COLO668 (cell line): Measurements from ENCODE around the gene STAC3.

Source experiments
- DNase-seq: peaks from one replicate; lab custom pipeline; 2025; ENCODE audit not compliant: unreplicated experiment; lab: John Stamatoyannopoulos, UW

The STAC3 gene

DNA sequence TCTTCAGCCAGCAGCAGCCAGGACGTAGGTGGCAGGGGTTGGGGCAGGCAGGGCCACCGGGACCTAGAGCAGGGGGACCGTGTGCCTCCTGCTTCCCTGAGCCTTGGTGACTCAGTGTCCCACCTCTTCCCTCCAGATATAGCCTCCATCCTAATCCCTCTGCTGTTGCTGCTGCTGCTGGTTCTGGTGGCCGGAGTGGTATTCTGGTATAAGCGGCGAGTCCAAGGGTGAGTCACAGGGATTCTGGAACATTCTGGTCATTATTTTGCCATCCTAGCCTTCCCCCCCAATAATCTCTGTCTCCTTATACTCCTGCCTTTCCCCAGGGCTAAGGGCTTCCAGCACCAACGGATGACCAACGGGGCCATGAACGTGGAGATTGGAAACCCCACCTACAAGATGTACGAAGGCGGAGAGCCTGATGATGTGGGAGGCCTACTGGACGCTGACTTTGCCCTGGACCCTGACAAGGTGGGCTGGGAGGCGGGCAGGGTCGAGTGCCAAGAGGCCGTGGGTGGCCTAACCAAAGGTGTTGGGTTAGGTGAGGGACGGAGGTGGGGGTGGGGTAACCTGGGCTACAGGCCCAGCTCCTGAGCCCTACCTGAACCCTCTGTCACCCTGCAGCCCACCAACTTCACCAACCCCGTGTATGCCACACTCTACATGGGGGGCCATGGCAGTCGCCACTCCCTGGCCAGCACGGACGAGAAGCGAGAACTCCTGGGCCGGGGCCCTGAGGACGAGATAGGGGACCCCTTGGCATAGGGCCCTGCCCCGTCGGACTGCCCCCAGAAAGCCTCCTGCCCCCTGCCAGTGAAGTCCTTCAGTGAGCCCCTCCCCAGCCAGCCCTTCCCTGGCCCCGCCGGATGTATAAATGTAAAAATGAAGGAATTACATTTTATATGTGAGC, 38.9 kb downstream of the STAC3 start:
- no peak for DNase-seq

DNA sequence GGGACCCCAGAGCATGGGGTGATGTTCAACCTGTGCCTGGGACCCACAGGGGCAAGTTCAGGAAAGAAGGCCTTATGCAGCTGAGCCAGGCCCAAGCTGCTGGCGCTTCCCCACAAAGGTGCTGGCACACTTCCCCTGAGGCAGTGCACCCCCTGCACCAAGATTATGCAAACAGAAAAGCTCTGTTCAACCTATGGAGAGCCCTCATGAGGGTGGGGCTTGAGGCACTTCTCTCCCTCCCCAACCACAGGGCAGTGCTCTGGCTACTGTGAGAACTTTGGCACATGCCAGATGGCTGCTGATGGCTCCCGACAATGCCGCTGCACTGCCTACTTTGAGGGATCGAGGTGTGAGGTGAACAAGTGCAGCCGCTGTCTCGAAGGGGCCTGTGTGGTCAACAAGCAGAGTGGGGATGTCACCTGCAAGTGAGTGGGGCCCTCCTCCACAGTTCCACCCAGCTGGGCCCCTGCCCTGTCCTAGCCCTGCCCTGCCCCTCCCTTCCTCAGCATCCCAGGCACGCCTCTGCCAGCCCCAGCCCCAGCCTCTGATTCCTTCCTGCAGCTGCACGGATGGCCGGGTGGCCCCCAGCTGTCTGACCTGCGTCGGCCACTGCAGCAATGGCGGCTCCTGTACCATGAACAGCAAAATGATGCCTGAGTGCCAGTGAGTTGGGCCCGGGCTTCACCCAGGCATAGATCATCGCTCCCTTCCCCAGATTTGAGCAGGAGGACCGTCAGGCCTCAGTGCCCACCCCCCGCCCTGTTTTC, 39.9 kb downstream of the STAC3 start:
- no peak for DNase-seq

DNA sequence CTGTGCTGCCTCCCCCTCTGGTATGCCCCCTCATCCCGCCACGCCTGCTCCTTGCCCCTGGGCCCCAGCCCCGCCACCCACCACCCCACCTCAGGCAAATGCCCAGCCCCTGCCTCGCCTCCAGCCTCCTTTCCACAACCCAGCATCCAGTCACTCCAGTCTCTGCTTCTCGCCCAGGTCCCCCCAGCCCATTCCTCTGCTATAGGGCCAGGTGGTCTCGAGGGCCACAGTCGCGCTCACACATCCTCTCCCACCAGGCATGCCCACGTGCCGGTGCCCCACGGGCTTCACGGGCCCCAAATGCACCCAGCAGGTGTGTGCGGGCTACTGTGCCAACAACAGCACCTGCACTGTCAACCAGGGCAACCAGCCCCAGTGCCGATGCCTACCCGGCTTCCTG, 40.5 kb downstream of the STAC3 start:
- no peak for DNase-seq

DNA sequence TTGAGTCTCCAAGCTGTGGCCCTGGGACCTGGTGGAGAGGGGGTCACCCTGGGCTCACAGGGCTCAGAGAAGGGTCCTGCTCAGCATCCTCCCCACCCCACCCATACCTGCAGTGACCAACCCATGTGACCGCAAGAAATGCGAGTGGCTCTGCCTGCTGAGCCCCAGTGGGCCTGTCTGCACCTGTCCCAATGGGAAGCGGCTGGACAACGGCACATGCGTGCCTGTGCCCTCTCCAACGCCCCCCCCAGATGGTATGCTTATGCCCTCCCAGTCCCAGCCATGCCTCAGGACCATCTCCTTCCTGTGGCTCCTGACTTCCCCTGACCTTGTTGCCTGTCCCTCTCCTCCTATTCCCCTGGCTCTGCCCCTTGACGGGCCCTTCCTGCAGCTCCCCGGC, 41.1 kb downstream of the STAC3 start:
- no peak for DNase-seq

DNA sequence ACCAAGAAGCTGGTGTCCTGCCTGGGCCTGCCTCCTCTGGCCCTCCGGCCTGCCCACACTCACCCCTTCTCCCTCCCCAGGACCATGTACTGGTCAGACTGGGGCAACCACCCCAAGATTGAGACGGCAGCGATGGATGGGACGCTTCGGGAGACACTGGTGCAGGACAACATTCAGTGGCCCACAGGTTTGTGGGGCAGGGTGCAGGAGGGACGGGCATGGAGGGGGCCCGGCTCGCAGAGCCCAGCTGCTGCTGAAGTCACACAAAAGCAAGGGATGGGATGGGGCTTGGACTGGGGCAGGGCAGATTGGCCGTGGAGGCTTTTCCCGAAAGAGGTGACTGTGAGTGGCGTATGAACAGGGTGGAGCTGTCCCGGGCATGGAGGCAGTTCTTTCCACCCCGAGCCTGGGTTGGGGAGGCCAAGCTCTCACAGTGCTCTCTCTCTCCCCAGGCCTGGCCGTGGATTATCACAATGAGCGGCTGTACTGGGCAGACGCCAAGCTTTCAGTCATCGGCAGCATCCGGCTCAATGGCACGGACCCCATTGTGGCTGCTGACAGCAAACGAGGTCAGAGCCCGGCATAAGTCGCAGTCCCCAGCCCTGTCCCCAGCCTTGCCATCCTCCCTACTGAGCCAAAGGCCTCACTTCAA, 42.2 kb downstream of the STAC3 start:
- DNase-seq, result no peak

DNA sequence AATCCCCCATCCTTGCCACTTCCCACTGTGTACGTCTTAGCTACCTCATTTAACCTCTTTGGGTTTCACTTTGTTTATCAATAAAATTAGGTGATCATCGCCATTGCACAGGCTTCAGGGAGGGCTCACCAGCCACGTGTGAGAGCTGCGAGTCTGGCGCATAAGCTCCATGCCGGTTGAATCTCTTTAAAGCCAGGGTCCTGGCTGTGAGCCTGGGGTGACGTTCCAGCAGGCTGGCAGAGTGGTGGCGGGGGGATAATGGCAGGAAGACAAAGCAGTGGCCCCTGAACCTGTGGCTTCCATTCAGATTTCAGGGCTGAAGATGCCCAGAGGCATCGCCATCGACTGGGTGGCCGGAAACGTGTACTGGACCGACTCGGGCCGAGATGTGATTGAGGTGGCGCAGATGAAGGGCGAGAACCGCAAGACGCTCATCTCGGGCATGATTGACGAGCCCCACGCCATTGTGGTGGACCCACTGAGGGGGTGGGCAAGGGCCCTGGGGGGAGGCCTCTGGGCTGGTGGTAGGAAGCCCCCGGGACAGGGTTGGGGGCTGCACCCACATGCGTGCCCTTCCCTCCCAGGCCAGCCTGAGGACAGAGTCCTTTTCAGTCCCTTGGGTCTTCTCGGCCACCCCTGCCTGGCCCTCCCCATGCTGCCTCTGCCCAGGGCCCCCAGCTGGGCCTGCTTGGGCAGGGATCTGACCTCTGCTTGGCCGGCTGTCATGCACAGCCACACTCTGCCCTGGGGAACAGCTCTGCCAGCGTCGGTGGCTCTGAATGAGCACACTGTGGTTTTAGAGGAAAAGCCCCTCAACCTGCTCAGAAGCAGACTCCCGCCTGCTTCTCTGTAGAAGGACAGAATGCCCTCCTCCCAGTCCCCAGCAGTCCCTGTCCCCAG, 43.0 kb downstream of the STAC3 start:
- DNase-seq, result no peak

DNA sequence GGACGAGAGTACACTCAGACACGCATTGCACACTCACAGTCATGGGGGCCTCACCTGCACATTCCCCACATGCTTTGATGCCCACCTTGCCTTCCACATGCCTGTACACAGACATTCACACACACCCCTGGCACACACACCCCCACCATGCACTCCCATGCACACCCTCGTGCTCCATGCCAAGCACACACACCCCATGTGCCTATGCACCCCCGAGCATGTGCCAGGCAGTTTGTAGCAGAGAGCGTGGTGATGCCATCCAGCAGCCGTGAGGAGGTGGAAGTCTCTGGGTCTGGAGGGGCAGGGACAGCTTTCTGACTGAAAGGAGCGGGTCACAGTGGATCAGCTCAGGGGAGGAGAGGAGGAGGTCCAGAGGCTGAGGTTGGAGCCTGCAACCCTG, 45.1 kb downstream of the STAC3 start:
- no peak for DNase-seq

DNA sequence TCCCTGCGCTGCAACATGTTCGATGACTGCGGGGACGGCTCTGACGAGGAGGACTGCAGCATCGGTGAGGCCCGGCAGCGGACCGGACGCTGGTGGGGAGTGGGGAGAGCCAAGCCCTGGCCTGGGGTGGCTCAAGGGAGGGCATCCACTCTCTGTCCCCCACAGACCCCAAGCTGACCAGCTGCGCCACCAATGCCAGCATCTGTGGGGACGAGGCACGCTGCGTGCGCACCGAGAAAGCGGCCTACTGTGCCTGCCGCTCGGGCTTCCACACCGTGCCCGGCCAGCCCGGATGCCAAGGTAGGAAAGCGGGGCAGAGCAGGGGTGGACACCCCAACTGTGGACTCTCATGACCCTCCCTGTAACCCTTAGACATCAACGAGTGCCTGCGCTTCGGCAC, 45.8 kb downstream of the STAC3 start:
- DNase-seq, result no peak

DNA sequence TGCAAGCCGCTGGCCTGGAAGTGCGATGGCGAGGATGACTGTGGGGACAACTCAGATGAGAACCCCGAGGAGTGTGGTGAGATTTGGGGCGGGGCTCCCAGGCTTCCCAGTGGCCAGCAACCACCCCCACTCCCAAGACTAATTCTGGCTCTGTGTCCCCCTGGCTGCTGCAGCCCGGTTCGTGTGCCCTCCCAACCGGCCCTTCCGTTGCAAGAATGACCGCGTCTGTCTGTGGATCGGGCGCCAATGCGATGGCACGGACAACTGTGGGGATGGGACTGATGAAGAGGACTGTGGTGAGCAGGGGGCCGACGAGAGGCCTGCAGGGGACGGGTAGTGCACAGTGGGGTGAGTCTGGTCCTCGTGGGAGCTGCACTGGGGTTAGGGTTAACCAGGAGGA, 46.5 kb downstream of the STAC3 start:
- no peak for DNase-seq

DNA sequence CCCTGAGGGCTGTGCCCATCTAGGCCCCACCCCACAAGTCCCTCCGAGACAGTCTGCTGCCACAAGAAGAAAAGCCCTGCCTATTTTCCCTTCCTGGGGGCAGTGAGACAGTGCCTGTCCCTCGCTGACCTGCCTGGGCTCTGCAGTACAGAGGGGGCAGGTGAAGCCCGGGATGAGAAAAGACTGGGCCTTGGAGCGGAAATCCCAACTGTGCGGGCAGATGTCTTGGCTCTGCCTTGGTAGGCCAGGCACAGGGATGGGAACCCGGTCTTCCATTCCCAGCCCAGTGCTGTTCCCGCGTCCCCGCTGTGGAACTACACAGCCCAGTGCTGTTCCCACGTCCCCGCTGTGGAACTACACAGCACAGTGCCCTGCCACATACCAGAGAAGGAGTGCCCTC, 47.2 kb downstream of the STAC3 start:
- no peak for DNase-seq

DNA sequence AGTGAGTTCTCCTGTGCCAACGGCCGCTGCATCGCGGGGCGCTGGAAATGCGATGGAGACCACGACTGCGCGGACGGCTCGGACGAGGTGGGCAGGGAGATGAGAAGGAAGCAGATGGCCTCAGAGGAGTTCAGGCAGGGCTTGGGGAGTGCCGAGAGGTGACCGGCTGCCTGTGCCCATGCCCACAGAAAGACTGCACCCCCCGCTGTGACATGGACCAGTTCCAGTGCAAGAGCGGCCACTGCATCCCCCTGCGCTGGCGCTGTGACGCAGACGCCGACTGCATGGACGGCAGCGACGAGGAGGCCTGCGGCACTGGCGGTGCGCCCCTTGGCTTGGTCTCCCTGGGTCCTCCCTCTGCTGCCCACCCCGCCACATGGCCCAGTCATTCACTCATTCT, 47.8 kb downstream of the STAC3 start:
- DNase-seq, result no peak

DNA sequence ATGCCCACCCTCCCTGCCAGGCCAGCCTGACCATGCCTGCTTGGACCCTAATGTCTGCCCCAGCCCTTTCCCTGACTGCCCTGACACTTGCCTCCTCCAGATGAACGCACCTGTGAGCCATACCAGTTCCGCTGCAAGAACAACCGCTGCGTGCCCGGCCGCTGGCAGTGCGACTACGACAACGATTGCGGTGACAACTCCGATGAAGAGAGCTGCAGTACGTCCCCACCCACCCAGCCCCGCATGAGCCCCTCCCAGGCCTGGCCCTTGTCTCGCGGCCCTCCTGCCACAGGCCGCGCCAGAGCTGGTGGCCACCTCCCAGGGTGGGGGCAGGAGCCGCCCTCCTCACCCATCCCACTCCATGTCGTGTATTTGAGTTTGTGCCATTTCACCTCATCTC, 48.7 kb downstream of the STAC3 start:
- DNase-seq, result no peak

DNA sequence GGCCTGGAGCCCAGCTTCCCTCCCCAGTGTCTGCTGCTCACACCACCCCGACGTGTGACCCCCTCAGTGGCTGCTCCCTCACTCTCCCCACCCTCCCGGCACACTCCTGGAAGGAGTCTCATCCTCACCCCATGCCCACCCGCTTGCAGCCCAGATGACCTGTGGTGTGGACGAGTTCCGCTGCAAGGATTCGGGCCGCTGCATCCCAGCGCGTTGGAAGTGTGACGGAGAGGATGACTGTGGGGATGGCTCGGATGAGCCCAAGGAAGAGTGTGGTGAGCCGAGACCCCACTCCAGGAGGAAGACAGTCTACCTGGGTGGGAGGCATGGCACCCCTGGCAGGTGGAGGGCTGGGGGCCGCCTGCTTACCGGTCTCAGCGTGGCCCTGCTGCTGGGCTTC, 49.4 kb downstream of the STAC3 start:
- no peak for DNase-seq

DNA sequence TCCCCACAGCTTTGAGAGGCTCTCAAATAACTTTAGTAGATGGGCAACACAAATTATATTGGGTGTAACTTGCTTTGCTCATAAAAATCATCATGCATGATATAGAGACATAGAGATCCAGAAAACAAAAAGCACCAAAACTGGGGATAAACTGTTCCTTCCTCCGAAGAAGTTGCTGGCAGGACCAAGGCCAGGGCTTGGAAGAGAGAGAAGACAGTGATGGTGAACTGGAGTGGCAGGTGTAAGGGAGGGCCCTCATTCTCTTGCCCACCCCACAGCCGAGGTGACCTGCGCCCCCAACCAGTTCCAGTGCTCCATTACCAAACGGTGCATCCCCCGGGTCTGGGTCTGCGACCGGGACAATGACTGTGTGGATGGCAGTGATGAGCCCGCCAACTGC, 49.8 kb downstream of the STAC3 start:
- no peak for DNase-seq

DNA sequence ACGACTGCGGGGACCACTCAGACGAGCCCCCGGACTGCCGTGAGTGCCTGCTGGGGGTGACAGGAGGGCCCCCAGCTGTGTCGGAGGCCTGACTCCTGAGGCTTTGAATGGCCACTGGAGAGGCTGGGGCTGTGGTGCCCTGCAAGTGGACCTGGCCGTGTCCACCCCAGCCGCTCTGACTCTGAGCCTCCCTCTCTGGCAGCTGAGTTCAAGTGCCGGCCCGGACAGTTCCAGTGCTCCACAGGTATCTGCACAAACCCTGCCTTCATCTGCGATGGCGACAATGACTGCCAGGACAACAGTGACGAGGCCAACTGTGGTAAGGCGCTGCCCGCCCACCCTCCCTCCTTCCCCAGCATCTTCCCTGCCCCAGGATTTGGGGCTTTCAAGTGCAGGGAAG, 50.5 kb downstream of the STAC3 start:
- no peak for DNase-seq

DNA sequence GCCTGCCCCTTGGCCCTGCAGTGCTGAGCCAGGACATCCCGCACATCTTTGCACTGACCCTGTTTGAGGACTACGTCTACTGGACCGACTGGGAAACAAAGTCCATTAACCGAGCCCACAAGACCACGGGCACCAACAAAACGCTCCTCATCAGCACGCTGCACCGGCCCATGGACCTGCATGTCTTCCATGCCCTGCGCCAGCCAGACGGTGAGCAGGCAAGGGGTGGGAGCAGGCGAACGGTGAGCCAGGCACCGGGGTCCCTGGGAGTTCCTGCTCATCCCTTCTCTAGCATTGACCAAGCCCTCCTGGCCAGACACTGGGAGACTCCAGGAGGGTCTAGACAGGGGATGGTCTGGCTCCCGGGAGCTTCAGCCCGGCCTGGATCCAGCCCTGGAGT, 51.8 kb downstream of the STAC3 start:
- no peak for DNase-seq

DNA sequence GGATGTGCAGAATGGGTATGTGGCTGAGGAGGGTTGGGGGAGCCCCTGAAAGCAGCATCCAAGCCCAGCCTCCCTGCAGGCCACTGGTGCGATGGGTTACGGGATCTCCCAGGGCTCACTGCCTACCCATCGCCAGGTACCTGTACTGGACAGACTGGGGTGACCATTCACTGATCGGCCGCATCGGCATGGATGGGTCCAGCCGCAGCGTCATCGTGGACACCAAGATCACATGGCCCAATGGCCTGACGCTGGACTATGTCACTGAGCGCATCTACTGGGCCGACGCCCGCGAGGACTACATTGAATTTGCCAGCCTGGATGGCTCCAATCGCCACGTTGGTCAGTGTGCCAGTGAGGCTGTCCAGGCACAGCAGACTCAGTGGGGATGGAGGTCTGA, 52.7 kb downstream of the STAC3 start:
- no peak for DNase-seq

DNA sequence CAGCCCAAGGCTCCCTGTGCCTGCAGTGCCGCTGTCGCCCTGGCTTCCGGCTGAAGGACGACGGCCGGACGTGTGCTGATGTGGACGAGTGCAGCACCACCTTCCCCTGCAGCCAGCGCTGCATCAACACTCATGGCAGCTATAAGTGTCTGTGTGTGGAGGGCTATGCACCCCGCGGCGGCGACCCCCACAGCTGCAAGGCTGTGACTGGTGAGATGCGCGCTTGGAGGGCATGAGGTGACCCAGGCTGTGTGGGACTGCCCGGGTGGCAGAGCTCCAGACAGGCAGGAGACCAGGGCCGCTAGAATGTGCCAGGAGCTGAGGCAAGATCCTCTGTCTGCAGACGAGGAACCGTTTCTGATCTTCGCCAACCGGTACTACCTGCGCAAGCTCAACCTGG, 54.0 kb downstream of the STAC3 start:
- DNase-seq, result no peak

DNA sequence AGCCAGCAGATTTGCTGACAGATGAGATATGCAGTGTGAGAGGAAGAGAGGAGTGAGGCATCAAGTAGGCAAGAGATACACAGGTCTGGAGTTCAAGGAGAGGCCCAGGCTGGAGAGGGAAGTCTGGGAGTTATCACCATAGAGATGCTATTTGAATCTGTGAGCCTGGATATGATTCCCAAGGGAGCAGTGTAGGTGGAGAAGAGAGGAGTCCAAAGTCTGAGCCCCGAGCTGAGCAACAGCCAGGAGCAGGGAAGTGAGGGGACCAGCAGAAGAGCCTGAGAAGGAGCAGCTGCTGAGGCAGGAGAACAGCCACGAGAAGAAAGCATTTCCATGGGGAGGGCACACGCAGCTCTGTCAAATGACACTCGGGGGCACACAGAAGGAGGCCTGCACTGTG, 54.5 kb downstream of the STAC3 start:
- DNase-seq, result no peak

DNA sequence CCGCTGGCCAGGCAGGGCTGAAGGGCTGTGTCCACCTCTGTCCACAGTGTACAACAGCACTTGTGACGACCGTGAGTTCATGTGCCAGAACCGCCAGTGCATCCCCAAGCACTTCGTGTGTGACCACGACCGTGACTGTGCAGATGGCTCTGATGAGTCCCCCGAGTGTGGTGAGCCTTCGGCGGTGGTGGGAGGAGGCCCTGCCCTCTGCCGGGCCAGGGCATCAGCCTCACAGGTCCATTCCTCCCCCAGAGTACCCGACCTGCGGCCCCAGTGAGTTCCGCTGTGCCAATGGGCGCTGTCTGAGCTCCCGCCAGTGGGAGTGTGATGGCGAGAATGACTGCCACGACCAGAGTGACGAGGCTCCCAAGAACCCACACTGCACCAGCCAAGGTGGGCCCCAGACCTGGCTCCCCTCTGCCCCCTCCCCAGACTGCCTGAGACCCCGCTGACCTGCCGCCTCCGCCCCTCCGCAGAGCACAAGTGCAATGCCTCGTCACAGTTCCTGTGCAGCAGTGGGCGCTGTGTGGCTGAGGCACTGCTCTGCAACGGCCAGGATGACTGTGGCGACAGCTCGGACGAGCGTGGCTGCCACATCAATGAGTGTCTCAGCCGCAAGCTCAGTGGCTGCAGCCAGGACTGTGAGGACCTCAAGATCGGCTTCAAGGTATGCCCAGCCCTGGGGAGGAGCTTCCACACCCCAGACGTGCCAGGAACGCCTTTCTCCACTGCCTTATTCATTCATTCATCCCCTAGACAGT, 55.2 kb downstream of the STAC3 start:
- no peak for DNase-seq
